Right lung (tissue), 5 donors: ENCODE measurements around the gene ADGRD1. TPM values are rescaled to one million over a fixed set of nuclear protein-coding genes. Genes with fewer than 3 reads are reported as not detected.

Experiments used
- DNase-seq, 2 donors: peaks; one replicate each; pipeline ENCODE4 v3.0.0-alpha.2; 2013
- polyA plus RNA-seq, 5 donors: library from polyadenylated mRNA; unstranded; fragments of 120-200 nt; gene quantifications; one replicate each; pipeline versions ENCODE4 v1.2.1 to v1.2.3, GENCODE V29; 2013; ENCODE audit warnings: inconsistent platforms in 1 of 5, low replicate concordance in 1 of 5; ENCODE audit not compliant: insufficient read length in 5 of 5, insufficient read depth in 1 of 5

ADGRD1 gene
- polyA plus RNA-seq, 5 donors: 24.2 to 42.1 (median 29.2) TPM

GRCh38 chr12:131101006-131101405, 147.3 kb downstream of the ADGRD1 start:
- DNase-seq: no peak

GRCh38 chr12:131101703-131102492, 148.2 kb downstream of the ADGRD1 start:
- DNase-seq: no peak

- no peak for DNase-seq
Measured at GRCh38 chr12:131102493-131102931, 148.8 kb downstream of the ADGRD1 start.

DNA sequence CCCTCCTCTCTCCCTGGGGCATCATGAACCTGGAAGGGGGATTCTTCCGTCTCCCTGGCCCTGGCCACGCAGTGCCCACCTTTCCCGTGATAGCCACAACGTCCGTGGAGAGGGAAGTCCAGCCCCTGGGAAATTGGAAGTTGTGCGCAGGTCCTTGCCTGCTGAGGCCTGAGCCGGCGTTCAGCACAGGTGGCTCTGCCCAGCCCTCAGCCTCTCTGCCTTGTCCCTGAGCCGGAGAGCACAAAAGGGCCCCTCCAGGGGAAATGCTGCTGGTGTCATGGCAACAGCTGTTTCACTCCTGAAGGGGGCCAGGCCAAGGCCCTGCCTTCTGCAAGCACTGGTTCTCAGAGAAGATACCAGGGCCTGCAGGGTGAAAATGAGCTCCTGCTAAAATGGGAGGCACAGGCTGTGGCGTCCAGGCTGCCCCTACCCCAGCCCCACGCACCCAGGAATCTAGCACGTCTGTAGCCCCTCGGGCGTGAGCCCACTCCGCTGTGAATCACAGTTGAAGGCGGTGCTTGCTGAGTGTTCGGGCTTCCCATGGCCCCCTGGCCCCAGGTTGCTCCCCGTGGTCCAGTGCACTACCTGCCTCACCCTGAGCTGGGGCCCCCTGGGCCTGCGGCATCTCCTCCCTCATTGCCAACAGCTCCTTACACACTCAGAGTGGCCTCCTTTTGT, 149.4 kb downstream of the ADGRD1 start:
- no peak for DNase-seq

DNA sequence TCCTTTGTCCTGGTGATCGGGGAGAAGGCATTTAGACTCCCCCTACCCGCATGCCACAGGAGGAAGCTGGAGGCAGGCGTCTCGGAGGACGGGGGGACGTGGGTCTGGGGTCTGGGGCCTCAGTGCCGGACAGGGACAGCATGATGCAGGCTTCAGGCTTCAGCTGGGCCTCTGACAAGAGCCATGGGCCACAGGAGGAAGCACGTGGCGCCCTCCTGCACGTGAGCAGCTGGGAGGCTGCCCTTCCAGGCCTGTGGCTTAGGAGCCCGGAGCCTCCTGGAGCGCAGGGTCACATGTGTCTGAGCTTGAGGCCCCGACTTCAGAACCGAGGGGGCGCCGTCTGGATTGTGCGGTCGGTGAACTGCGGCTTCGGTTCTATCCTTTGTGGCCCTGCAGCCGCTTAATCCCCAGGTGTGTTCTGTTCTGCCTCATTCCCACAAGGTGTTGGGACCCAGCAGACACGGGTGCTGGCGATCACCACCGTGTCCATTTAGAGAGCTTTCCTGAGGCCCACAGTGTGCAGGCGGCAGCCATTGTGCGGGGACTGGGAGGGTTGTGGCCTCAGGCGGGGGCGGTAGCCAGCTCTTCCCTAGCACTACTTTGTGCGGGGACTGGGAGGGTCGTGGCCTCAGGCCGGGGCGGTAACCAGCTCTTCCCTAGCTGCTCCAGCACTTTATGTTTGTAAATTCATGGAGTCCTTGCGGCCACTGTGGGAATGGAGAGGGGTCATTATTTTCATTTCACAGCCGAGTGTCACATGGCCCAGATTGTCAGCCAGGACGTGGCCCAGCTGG, 150.2 kb downstream of the ADGRD1 start:
- no peak for DNase-seq

GRCh38 chr12:131104463-131105350, 151.0 kb downstream of the ADGRD1 start:
- DNase-seq: peak; percentile 64 to 78

DNA sequence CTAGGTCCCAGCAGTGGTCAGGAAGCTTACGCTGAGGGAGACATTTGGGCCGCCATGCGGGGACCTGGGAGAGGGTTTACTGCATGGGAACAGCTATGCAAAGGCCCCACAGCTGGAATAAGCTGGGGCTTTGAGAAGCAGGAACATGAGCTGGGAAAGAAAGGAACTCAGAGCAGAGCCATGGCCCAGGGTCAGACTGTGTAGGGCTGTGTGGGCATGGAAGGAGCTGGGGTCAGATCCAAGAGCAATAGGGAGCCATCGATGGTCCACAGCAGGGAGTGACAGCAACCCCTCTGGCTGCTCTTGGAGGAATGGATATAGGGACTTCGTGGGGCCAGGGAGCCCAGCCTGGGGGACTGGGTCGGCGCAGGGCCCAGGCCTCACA, 151.6 kb downstream of the ADGRD1 start:
- no peak for DNase-seq

GRCh38 chr12:131105736-131106348, 152.1 kb downstream of the ADGRD1 start:
- no peak for DNase-seq

- DNase-seq: no peak
Measured at GRCh38 chr12:131106349-131106941, 152.7 kb downstream of the ADGRD1 start.

DNA sequence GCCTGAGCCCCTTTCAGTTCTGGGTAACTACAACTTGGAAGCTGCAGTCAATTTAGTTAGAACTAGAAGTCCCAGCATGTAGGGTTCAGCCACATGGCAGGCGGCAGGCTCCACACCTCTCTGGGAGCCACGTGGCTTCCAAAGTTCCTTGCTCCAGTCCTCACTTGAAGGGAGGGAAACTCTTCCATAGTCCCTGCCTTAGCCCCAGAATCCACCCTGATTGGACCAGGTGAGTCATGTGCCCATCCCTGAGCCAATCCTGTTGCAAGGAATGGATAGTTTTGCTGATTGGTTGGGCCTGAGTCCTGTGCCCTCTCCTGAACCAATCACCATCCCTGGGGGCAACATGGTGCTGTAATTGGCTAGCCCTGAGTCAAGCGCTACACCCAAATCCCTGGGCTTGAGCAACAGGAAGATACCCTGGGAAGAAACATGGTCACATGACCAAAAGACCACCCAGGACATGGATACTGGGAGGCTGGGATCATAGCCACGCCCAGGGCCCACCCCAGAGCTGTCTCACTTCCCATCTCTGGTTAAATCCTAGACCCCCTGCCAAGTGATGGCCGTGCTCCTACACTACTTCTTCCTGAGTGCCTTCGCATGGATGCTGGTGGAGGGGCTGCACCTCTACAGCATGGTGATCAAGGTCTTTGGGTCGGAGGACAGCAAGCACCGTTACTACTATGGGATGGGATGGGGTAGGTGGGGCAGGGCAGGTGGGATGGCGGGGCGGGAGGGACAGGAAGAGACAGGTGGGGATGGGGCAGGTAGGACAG, 154.7 kb downstream of the ADGRD1 start:
- no peak for DNase-seq

DNA sequence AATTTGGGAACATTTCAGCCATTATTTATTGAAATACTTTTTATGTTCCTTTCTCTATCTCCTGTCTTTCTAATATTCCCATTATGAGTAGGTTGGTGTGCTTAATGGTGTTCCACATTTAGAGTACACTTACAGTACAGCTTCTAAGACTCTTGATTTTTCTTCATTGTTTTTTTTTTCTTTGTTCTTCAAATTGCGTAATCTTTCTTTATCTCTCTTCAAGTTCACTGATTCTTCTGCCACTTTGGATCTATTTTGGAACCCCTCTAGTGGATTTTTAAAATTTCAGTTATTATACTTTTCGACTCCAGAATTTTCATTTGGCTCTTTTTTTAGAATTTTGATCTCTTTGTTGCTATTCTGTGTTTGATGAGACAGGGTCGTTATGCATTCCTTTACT, 157.7 kb downstream of the ADGRD1 start:
- no peak for DNase-seq

DNA sequence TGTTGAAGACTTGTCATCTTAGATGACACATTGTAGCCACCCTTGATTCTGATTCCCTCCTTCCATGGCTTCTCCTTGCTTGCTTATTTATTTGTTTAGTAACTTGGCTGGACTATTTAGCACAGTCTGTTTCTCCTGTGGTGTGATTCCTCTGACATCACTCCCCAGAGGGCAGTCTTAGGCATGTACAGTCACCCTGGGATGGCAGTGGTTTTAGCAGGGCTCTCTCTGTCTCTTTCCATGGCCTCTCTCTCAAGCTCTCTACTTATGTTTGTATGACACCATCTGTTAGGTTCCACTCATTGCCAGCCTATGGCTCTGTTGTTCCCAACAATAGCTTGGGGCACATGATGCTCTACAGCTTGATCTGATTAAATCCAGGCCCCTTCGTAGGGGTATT, 158.3 kb downstream of the ADGRD1 start:
- no peak for DNase-seq

GRCh38 chr12:131112700-131113290, 159.1 kb downstream of the ADGRD1 start:
- DNase-seq: no peak

DNA sequence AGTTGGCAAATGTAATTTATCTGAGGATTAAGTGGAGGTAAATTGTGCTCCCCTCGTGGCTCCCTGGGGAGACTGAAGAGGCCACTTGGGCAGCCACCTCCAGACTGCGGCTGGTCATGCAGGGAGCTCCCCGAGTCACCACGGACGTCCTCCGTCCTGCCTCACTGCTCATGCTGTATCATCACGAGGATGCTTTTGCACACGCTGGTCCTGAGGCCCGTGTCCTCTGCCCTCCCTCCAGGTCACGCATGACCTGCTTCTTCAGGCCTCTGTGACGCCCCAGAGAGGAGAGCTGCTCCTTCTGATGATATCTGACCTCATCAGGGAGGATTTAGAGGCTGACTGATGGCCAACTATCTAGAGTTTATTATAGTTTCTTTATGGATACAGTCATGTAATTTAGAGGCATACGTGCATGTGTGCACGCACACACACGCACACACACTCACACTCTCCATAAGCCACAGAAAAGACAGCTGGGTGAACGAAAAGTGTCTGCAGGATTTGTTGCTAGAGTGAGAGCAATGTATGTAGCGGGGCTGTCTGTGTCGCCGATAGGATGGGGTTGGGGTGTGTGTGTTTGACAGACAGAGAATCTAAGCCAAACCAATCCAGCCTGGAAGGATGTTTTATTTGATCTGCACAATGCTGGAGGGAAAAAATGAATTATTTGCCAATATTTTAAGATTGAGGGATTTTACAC, 160.0 kb downstream of the ADGRD1 start:
- no peak for DNase-seq

DNA sequence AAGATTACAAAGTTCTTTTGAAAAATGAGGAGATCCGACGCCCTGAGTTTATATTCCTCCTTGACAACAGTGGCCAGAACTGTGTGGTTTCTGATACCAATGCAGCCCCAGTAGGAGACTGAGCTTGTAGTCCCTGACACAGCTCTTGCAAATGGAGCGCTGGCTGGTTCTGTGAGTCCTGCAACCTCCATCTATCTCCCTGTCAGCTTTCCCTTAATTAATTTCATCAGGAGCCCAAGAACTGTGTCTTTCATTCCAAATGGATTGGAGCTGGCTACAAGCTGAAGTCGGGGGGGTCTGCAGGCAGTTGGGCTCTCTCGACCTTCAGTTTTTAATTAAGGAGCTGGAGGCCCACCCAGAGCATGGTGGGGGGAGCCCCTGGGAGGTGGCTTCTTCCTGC, 160.6 kb downstream of the ADGRD1 start:
- DNase-seq: no peak

GRCh38 chr12:131114942-131115584, 161.4 kb downstream of the ADGRD1 start:
- no peak for DNase-seq

- no peak for DNase-seq
Measured at GRCh38 chr12:131115766-131116467, 162.2 kb downstream of the ADGRD1 start.
